ENCODE results near the gene HCAR2.
A peak's percentile ranks its signal among the peaks of the same experiment; 100 is the strongest.
"Not testable (repeated sequence)": the region's sequence is repeated elsewhere in the genome, so short reads cannot be mapped to it uniquely, and the experiment has no call there.

HCAR2 gene

GRCh38 chr12:122665349-122665748, 37.8 kb downstream of the HCAR2 start:
- no peak overlapping the region for H3K4me3 ChIP-seq (ENCODE audit: low read depth, low read length)
- TF ChIP-seq CTCF (IDR thresholded peaks at IDR 0.05; ENCODE audit: control insufficient read depth, extremely low read depth, insufficient read depth): no peak
- no peak for DNase-seq (ENCODE audit: low read depth)

GRCh38 chr12:122661938-122662337, 41.2 kb downstream of the HCAR2 start:
- H3K4me3 ChIP-seq (ENCODE audit: low read depth, low read length): no peak overlapping the region
- no peak for DNase-seq (ENCODE audit: low read depth)
- TF ChIP-seq CTCF (IDR thresholded peaks at IDR 0.05; ENCODE audit: control insufficient read depth, extremely low read depth, insufficient read depth): no peak

- DNase-seq (ENCODE audit: low read depth): no peak
- H3K4me3 ChIP-seq (ENCODE audit: low read depth, low read length): no peak overlapping the region
- no peak for TF ChIP-seq CTCF (IDR thresholded peaks at IDR 0.05; ENCODE audit: control insufficient read depth, extremely low read depth, insufficient read depth)
Measured at GRCh38 chr12:122661246-122661645, 41.9 kb downstream of the HCAR2 start.

- DNase-seq (ENCODE audit: low read depth): no peak
- TF ChIP-seq CTCF (IDR thresholded peaks at IDR 0.05; ENCODE audit: control insufficient read depth, extremely low read depth, insufficient read depth): no peak
- H3K4me3 ChIP-seq (ENCODE audit: low read depth, low read length): no peak overlapping the region
Measured at GRCh38 chr12:122659579-122659978, 43.6 kb downstream of the HCAR2 start.

GRCh38 chr12:122656298-122656697, 46.9 kb downstream of the HCAR2 start:
- no peak for DNase-seq (ENCODE audit: low read depth)
- H3K4me3 ChIP-seq (ENCODE audit: low read depth, low read length): no peak overlapping the region
- TF ChIP-seq CTCF (IDR thresholded peaks at IDR 0.05; ENCODE audit: control insufficient read depth, extremely low read depth, insufficient read depth): no peak

- DNase-seq (ENCODE audit: low read depth); H3K4me3 ChIP-seq (ENCODE audit: low read depth, low read length): not testable (repeated sequence)
Measured at GRCh38 chr12:122653291-122653690, 49.9 kb downstream of the HCAR2 start.

GRCh38 chr12:122651520-122652224, 51.5 kb downstream of the HCAR2 start:
- TF ChIP-seq CTCF (IDR thresholded peaks at IDR 0.05; ENCODE audit: control insufficient read depth, extremely low read depth, insufficient read depth): no peak
- DNase-seq (ENCODE audit: low read depth): peak; percentile 66
- no peak overlapping the region for H3K4me3 ChIP-seq (ENCODE audit: low read depth, low read length)

Measured in LNCaP clone FGC (cell line).